Mesenchymal stem cell (in vitro differentiated cells and primary cell): ENCODE results near the gene ITFG1.

Experiments
- DNase-seq: peaks from one replicate; pipeline ENCODE4 v3.0.0-alpha.2; 2013
- H2AFZ ChIP-seq: one replicate; pipeline ENCODE4 v1.6.1; 2013; ENCODE audit warnings: low read depth, mild to moderate bottlenecking, control low read depth, inconsistent platforms, low read length, moderate library complexity
- H2AK5ac ChIP-seq: 2 replicates; pipeline ENCODE4 v1.6.1; 2013; ENCODE audit warnings: low read length, moderate library complexity, mild to moderate bottlenecking, inconsistent platforms; ENCODE audit not compliant: severe bottlenecking
- H2BK120ac ChIP-seq: one replicate; pipeline ENCODE4 v1.6.1; 2013; ENCODE audit warnings: low read depth, mild to moderate bottlenecking, inconsistent platforms, low read length, moderate library complexity
- H2BK12ac ChIP-seq, 2 experiments: one replicate each; pipeline ENCODE4 v1.6.1; 2013; ENCODE audit warnings: inconsistent platforms in 2 of 2, low read length in 2 of 2, mild to moderate bottlenecking in 2 of 2, moderate library complexity in 2 of 2, control low read depth in 1 of 2
- H2BK15ac ChIP-seq: one replicate; pipeline ENCODE4 v1.6.1; 2013; ENCODE audit warnings: mild to moderate bottlenecking, low read depth, inconsistent platforms; ENCODE audit not compliant: poor library complexity, severe bottlenecking
- H2BK5ac ChIP-seq: 2 replicates; pipeline ENCODE4 v1.6.1; 2013; ENCODE audit warnings: low read depth, mild to moderate bottlenecking, low read length, control low read depth, inconsistent platforms; ENCODE audit not compliant: poor library complexity, severe bottlenecking
- H3K14ac ChIP-seq, 2 experiments: one replicate each; pipeline ENCODE4 v1.6.1; 2013; ENCODE audit warnings: inconsistent platforms in 2 of 2, low read length in 2 of 2, control low read depth in 1 of 2, mild to moderate bottlenecking in 1 of 2, moderate library complexity in 1 of 2
- H3K18ac ChIP-seq, 2 experiments: one replicate each; pipeline ENCODE4 v1.6.1; 2013; ENCODE audit warnings: inconsistent platforms in 2 of 2, low read length in 2 of 2, control low read depth in 1 of 2, low read depth in 1 of 2, mild to moderate bottlenecking in 1 of 2
- H3K23ac ChIP-seq, 2 experiments: one replicate each; pipeline ENCODE4 v1.6.1; 2013; ENCODE audit warnings: inconsistent platforms in 2 of 2, low read length in 2 of 2, mild to moderate bottlenecking in 2 of 2, moderate library complexity in 2 of 2, control low read depth in 1 of 2
- H3K27ac ChIP-seq: 2 replicates; pipeline ENCODE4 v1.5.1; 2013; ENCODE audit warnings: mild to moderate bottlenecking, moderate library complexity, low read length, control low read depth, inconsistent platforms; ENCODE audit not compliant: poor library complexity, severe bottlenecking
- H3K27me3 ChIP-seq, 2 experiments: 2 replicates each; pipeline versions ENCODE4 v1.6.1 to v1.7.0; 2013; ENCODE audit warnings: low read length in 2 of 2, mild to moderate bottlenecking in 2 of 2, moderate library complexity in 2 of 2, control low read depth in 1 of 2, inconsistent platforms in 1 of 2; ENCODE audit not compliant: control insufficient read depth in 1 of 2, insufficient read depth in 1 of 2
- H3K36me3 ChIP-seq, 2 experiments: 2 replicates each; pipeline versions ENCODE4 v1.6.1 to v1.7.0; 2013; ENCODE audit warnings: low read length in 2 of 2, control low read depth in 1 of 2, inconsistent platforms in 1 of 2, low read depth in 1 of 2, mild to moderate bottlenecking in 1 of 2; ENCODE audit not compliant: insufficient read depth in 2 of 2, control insufficient read depth in 1 of 2
- H3K4ac ChIP-seq, 2 experiments: one replicate each; pipeline ENCODE4 v1.6.1; 2013; ENCODE audit warnings: inconsistent platforms in 2 of 2, low read length in 2 of 2, mild to moderate bottlenecking in 2 of 2, moderate library complexity in 2 of 2, control low read depth in 1 of 2, low read depth in 1 of 2
- H3K4me1 ChIP-seq: 2 replicates; pipeline ENCODE4 v1.6.1; 2013; ENCODE audit warnings: low read depth, low read length, control low read depth; ENCODE audit not compliant: control insufficient read depth, insufficient read depth
- H3K4me2 ChIP-seq: 2 replicates; pipeline ENCODE4 v1.6.1; 2013; ENCODE audit warnings: low read length, mild to moderate bottlenecking, inconsistent platforms; ENCODE audit not compliant: poor library complexity, severe bottlenecking
- H3K4me3 ChIP-seq, 2 experiments: 2 replicates each; pipeline versions ENCODE4 v1.5.1 to v1.7.0; 2013; ENCODE audit warnings: low read length in 2 of 2, mild to moderate bottlenecking in 2 of 2, control low read depth in 1 of 2, low read depth in 1 of 2; ENCODE audit not compliant: insufficient read depth in 1 of 2
- H3K79me1 ChIP-seq: replicated peaks from 2 replicates; pipeline ENCODE4 v1.6.1; 2013; ENCODE audit warnings: mild to moderate bottlenecking, control low read depth, low read length, inconsistent platforms; ENCODE audit not compliant: poor library complexity, severe bottlenecking
- H3K9ac ChIP-seq: 2 replicates; pipeline ENCODE4 v1.7.0; 2013; ENCODE audit warnings: mild to moderate bottlenecking, low read length, moderate library complexity
- H3K9me3 ChIP-seq: 2 replicates; pipeline ENCODE4 v1.7.0; 2013; ENCODE audit warnings: mild to moderate bottlenecking, low read length; ENCODE audit not compliant: control insufficient read depth
- H4K8ac ChIP-seq: one replicate; pipeline ENCODE4 v1.6.1; 2013; ENCODE audit warnings: inconsistent platforms, mild to moderate bottlenecking, low read length, moderate library complexity
- H4K91ac ChIP-seq: one replicate; pipeline ENCODE4 v1.6.1; 2013; ENCODE audit warnings: mild to moderate bottlenecking, low read length, inconsistent platforms
- WGBS: methylation state at CpG from one replicate; pipeline ENCODE4 v1.1.7; 2013; ENCODE audit warnings: mixed read lengths; 5-methylcytosine and 5-hydroxymethylcytosine counted together

The ITFG1 gene

GRCh38 chr16:47254756-47255155 is 206.1 kb downstream of the ITFG1 start:
- no peak overlapping the region for H3K4me2 ChIP-seq
- H2BK120ac ChIP-seq, result no peak overlapping the region
- H4K8ac ChIP-seq, result no peak overlapping the region
- no peak overlapping the region for H3K4ac ChIP-seq
- H3K36me3 ChIP-seq, result peaks cover 0 to 24% of the 10 kb centered on the region in 2 experiments
- H2AFZ ChIP-seq, result no peak overlapping the region
- no peak overlapping the region for H2BK15ac ChIP-seq
- H3K27me3 ChIP-seq, result no peaks in the 10 kb centered on the region
- H3K23ac ChIP-seq, result no peak overlapping the region
- no peak overlapping the region for H3K14ac ChIP-seq
- no peak overlapping the region for H4K91ac ChIP-seq
- H3K79me1 ChIP-seq, result peaks cover 3% of the 10 kb centered on the region
- 100% methylated on average over 3 of the region's 6 CpGs for WGBS
- H3K27ac ChIP-seq, result no peak overlapping the region
- no peak overlapping the region for H2BK5ac ChIP-seq
- H2BK12ac ChIP-seq, result no peak overlapping the region
- H3K18ac ChIP-seq, result no peak overlapping the region
- H3K9me3 ChIP-seq, result no peaks in the 10 kb centered on the region
- no peak overlapping the region for H3K4me3 ChIP-seq
- H3K4me1 ChIP-seq, result no peaks in the 10 kb centered on the region
- H2AK5ac ChIP-seq, result no peak overlapping the region
- H3K9ac ChIP-seq, result no peak overlapping the region
- no peak for DNase-seq

GRCh38 chr16:47250983-47251382 is 209.9 kb downstream of the ITFG1 start:
- Histone ChIP-seq H2AK5ac (no peak overlapping the region), H3K9me3 (no peaks in the 10 kb centered on the region)
- 85% methylated on average over 2 of the region's 2 CpGs for WGBS

GRCh38 chr16:47247690-47248089 is 213.2 kb downstream of the ITFG1 start:
- H3K4me1 ChIP-seq, result no peaks in the 10 kb centered on the region
- H3K9ac ChIP-seq, result no peak overlapping the region
- no peaks in the 10 kb centered on the region for H3K9me3 ChIP-seq
- no peak overlapping the region for H4K8ac ChIP-seq
- no peak overlapping the region for H2AFZ ChIP-seq
- no peak overlapping the region for H3K27ac ChIP-seq
- H2BK15ac ChIP-seq, result no peak overlapping the region
- no peak overlapping the region for H2BK12ac ChIP-seq
- H3K36me3 ChIP-seq, result peaks cover 3 to 9% of the 10 kb centered on the region in 2 experiments
- H3K4ac ChIP-seq, result no peak overlapping the region
- no peak overlapping the region for H4K91ac ChIP-seq
- H3K23ac ChIP-seq, result no peak overlapping the region
- H3K4me2 ChIP-seq, result no peak overlapping the region
- no peaks in the 10 kb centered on the region for H3K79me1 ChIP-seq
- H3K18ac ChIP-seq, result no peak overlapping the region
- no peak overlapping the region for H3K4me3 ChIP-seq
- no peak for DNase-seq
- no peak overlapping the region for H2BK5ac ChIP-seq
- no peak overlapping the region for H2BK120ac ChIP-seq
- WGBS, result 100% methylated on average over 2 of the region's 3 CpGs
- H2AK5ac ChIP-seq, result no peak overlapping the region
- H3K27me3 ChIP-seq, result no peaks in the 10 kb centered on the region
- H3K14ac ChIP-seq, result no peak overlapping the region

More at GRCh38 chr16:47250983-47251382, 209.9 kb downstream of the ITFG1 start:
- Histone ChIP-seq H3K79me1 (peaks cover 3% of the 10 kb centered on the region), H2BK5ac (no peak overlapping the region), H2BK120ac (no peak overlapping the region), H3K14ac (no peak overlapping the region), H2BK12ac (no peak overlapping the region), H2AFZ (no peak overlapping the region), H3K27me3 (no peaks in the 10 kb centered on the region), H4K91ac (no peak overlapping the region), H3K4ac (no peak overlapping the region), H3K4me1 (no peaks in the 10 kb centered on the region), H3K23ac (no peak overlapping the region), H3K18ac (no peak overlapping the region), H2BK15ac (no peak overlapping the region), H3K4me2 (no peak overlapping the region), H3K9ac (no peak overlapping the region), H3K4me3 (no peak overlapping the region), H4K8ac (no peak overlapping the region), H3K36me3 (peaks cover 3 to 13% of the 10 kb centered on the region in 2 experiments), H3K27ac (no peak overlapping the region)
- DNase-seq, result peak; percentile 3

- H2BK12ac ChIP-seq, result no peak overlapping the region
- H3K9me3 ChIP-seq, result no peaks in the 10 kb centered on the region
- no peak overlapping the region for H3K4ac ChIP-seq
- no peak overlapping the region for H3K14ac ChIP-seq
- no peaks in the 10 kb centered on the region for H3K27me3 ChIP-seq
- H3K23ac ChIP-seq, result no peak overlapping the region
- H4K91ac ChIP-seq, result no peak overlapping the region
- no peaks in the 10 kb centered on the region for H3K79me1 ChIP-seq
- H2AFZ ChIP-seq, result no peak overlapping the region
- no peak overlapping the region for H3K4me3 ChIP-seq
- H3K9ac ChIP-seq, result no peak overlapping the region
- H2BK120ac ChIP-seq, result no peak overlapping the region
- H3K18ac ChIP-seq, result no peak overlapping the region
- peaks cover 3 to 13% of the 10 kb centered on the region in 2 experiments for H3K36me3 ChIP-seq
- 91% methylated on average over 4 of the region's 4 CpGs for WGBS
- no peak overlapping the region for H4K8ac ChIP-seq
- H2BK15ac ChIP-seq, result no peak overlapping the region
- H2BK5ac ChIP-seq, result no peak overlapping the region
- H2AK5ac ChIP-seq, result no peak overlapping the region
- H3K4me2 ChIP-seq, result no peak overlapping the region
- H3K4me1 ChIP-seq, result no peaks in the 10 kb centered on the region
- no peak for DNase-seq
- H3K27ac ChIP-seq, result no peak overlapping the region
Observed at GRCh38 chr16:47244206-47244605, 216.7 kb downstream of the ITFG1 start.
